WTC11 (cell line): ENCODE results near the gene SDCCAG8. TPM values are rescaled to one million over a fixed set of nuclear protein-coding genes. Genes with fewer than 3 reads are reported as not detected.

Source experiments
- ATF1 ChIP-seq: sonication (generic); formaldehyde crosslinking; IDR thresholded peaks from 2 replicates; pipeline ENCODE4 v1.8.1; 2023; ENCODE audit warnings: mild to moderate bottlenecking, moderate library complexity, missing genetic modification reagents
- ELF4 ChIP-seq: sonication (generic); formaldehyde crosslinking; IDR thresholded peaks from 2 replicates; pipeline ENCODE4 v1.8.1; 2022; ENCODE audit warnings: low read depth, mild to moderate bottlenecking, moderate library complexity, missing genetic modification reagents
- GTF2I ChIP-seq: fragments of 250-450 bp; sonication (Bioruptor Pico); conservative IDR thresholded peaks from 2 replicates; pipeline ENCODE4 v1.4.0; 2021; ENCODE audit warnings: mild to moderate bottlenecking
- JAZF1 ChIP-seq: fragments of 250-450 bp; sonication (Bioruptor Pico); IDR thresholded peaks from 2 replicates; pipeline ENCODE4 v1.9.0; 2021; ENCODE audit warnings: moderate library complexity, mild to moderate bottlenecking, inconsistent platforms
- MYBL2 ChIP-seq: sonication (generic); formaldehyde crosslinking; IDR thresholded peaks from 2 replicates; pipeline ENCODE4 v1.8.1; 2023; ENCODE audit warnings: mild to moderate bottlenecking, moderate library complexity, missing genetic modification reagents
- OVOL2 ChIP-seq: fragments of 250-450 bp; sonication (Bioruptor Pico); IDR thresholded peaks from 2 replicates; pipeline ENCODE4 v1.9.0; 2021; ENCODE audit warnings: mild to moderate bottlenecking, borderline replicate concordance
- SMAD3 ChIP-seq: sonication (generic); formaldehyde crosslinking; IDR thresholded peaks from 2 replicates; pipeline ENCODE4 v1.8.0; 2022; ENCODE audit warnings: missing genetic modification reagents, mild to moderate bottlenecking, borderline replicate concordance
- ZNF317 ChIP-seq: sonication (generic); formaldehyde crosslinking; IDR thresholded peaks from 2 replicates; pipeline ENCODE4 v1.8.1; 2023; ENCODE audit warnings: low read depth, mild to moderate bottlenecking, moderate library complexity, missing genetic modification reagents, borderline replicate concordance
- total RNA-seq: library from RNA; stranded (reverse); gene quantifications from 3 replicates; pipeline ENCODE4 v1.2.3, GENCODE V29; 2021
- TF ChIP-seq, protein P1 (sequence below): fragments of 250-450 bp; sonication (Bioruptor Pico); IDR thresholded peaks from 2 replicates; pipeline ENCODE4 v1.9.0; 2021; ENCODE audit warnings: mild to moderate bottlenecking, borderline replicate concordance
- TF ChIP-seq, protein P2 (sequence below): sonication (generic); formaldehyde crosslinking; IDR thresholded peaks from 2 replicates; pipeline ENCODE4 v1.8.1; 2023; ENCODE audit warnings: mild to moderate bottlenecking, missing genetic modification reagents, moderate library complexity
- TF ChIP-seq, protein P3 (sequence below): sonication (generic); formaldehyde crosslinking; IDR thresholded peaks from 2 replicates; pipeline ENCODE4 v1.8.0; 2023; ENCODE audit warnings: missing genetic modification reagents, mild to moderate bottlenecking, borderline replicate concordance
- TF ChIP-seq, protein P4 (sequence below): sonication (generic); formaldehyde crosslinking; IDR thresholded peaks from 2 replicates; pipeline ENCODE4 v1.8.1; 2023; ENCODE audit warnings: mild to moderate bottlenecking, missing genetic modification reagents, borderline replicate concordance
- TF ChIP-seq, protein P5 (sequence below): sonication (generic); formaldehyde crosslinking; IDR thresholded peaks from 2 replicates; pipeline ENCODE4 v1.8.0; 2023; ENCODE audit warnings: missing genetic modification reagents
- TF ChIP-seq, protein P6 (sequence below): sonication (generic); formaldehyde crosslinking; IDR thresholded peaks from 2 replicates; pipeline ENCODE4 v1.8.1; 2023; ENCODE audit warnings: mild to moderate bottlenecking, missing genetic modification reagents, moderate library complexity

SDCCAG8 gene
- total RNA-seq, 1 experiment from 2014 or later: 44.3 TPM

DNA sequence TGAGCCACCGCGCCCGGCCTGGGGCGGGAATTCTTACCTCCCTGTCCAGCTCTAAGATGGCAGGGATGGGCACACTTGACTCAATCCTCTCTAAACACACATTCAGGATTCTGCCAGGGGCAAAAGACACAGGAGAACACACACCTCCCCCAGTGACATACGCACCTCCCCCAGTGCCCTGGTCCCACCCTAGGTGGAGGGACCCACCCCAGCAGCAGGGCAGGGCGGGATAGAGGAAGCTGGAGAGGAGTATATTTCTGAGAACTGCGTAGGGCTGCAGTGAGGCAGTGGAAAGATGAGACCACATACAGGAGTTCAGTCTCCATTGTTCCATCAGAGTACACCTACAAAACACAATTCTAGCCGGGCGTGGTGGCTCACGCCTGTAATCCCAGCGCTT lies 92.5 kb downstream of the SDCCAG8 start (continued):
- TF ChIP-seq, protein P1, sequence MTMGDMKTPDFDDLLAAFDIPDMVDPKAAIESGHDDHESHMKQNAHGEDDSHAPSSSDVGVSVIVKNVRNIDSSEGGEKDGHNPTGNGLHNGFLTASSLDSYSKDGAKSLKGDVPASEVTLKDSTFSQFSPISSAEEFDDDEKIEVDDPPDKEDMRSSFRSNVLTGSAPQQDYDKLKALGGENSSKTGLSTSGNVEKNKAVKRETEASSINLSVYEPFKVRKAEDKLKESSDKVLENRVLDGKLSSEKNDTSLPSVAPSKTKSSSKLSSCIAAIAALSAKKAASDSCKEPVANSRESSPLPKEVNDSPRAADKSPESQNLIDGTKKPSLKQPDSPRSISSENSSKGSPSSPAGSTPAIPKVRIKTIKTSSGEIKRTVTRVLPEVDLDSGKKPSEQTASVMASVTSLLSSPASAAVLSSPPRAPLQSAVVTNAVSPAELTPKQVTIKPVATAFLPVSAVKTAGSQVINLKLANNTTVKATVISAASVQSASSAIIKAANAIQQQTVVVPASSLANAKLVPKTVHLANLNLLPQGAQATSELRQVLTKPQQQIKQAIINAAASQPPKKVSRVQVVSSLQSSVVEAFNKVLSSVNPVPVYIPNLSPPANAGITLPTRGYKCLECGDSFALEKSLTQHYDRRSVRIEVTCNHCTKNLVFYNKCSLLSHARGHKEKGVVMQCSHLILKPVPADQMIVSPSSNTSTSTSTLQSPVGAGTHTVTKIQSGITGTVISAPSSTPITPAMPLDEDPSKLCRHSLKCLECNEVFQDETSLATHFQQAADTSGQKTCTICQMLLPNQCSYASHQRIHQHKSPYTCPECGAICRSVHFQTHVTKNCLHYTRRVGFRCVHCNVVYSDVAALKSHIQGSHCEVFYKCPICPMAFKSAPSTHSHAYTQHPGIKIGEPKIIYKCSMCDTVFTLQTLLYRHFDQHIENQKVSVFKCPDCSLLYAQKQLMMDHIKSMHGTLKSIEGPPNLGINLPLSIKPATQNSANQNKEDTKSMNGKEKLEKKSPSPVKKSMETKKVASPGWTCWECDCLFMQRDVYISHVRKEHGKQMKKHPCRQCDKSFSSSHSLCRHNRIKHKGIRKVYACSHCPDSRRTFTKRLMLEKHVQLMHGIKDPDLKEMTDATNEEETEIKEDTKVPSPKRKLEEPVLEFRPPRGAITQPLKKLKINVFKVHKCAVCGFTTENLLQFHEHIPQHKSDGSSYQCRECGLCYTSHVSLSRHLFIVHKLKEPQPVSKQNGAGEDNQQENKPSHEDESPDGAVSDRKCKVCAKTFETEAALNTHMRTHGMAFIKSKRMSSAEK: no peak
- TF ChIP-seq JAZF1 (CRISPR knock-in tag) (no peak), SMAD3 (CRISPR knock-in tag) (no peak), OVOL2 (CRISPR knock-in tag) (no peak), ELF4 (CRISPR knock-in tag) (no peak), ATF1 (CRISPR knock-in tag) (no peak), MYBL2 (CRISPR knock-in tag) (no peak), ZNF317 (CRISPR knock-in tag) (no peak), GTF2I (CRISPR knock-in tag) (no peak)
- TF ChIP-seq, protein P2, sequence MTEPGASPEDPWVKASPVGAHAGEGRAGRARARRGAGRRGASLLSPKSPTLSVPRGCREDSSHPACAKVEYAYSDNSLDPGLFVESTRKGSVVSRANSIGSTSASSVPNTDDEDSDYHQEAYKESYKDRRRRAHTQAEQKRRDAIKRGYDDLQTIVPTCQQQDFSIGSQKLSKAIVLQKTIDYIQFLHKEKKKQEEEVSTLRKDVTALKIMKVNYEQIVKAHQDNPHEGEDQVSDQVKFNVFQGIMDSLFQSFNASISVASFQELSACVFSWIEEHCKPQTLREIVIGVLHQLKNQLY (CRISPR knock-in tag): no peak
- TF ChIP-seq, protein P3, sequence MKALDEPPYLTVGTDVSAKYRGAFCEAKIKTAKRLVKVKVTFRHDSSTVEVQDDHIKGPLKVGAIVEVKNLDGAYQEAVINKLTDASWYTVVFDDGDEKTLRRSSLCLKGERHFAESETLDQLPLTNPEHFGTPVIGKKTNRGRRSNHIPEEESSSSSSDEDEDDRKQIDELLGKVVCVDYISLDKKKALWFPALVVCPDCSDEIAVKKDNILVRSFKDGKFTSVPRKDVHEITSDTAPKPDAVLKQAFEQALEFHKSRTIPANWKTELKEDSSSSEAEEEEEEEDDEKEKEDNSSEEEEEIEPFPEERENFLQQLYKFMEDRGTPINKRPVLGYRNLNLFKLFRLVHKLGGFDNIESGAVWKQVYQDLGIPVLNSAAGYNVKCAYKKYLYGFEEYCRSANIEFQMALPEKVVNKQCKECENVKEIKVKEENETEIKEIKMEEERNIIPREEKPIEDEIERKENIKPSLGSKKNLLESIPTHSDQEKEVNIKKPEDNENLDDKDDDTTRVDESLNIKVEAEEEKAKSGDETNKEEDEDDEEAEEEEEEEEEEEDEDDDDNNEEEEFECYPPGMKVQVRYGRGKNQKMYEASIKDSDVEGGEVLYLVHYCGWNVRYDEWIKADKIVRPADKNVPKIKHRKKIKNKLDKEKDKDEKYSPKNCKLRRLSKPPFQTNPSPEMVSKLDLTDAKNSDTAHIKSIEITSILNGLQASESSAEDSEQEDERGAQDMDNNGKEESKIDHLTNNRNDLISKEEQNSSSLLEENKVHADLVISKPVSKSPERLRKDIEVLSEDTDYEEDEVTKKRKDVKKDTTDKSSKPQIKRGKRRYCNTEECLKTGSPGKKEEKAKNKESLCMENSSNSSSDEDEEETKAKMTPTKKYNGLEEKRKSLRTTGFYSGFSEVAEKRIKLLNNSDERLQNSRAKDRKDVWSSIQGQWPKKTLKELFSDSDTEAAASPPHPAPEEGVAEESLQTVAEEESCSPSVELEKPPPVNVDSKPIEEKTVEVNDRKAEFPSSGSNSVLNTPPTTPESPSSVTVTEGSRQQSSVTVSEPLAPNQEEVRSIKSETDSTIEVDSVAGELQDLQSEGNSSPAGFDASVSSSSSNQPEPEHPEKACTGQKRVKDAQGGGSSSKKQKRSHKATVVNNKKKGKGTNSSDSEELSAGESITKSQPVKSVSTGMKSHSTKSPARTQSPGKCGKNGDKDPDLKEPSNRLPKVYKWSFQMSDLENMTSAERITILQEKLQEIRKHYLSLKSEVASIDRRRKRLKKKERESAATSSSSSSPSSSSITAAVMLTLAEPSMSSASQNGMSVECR: no peak
- TF ChIP-seq, protein P4, sequence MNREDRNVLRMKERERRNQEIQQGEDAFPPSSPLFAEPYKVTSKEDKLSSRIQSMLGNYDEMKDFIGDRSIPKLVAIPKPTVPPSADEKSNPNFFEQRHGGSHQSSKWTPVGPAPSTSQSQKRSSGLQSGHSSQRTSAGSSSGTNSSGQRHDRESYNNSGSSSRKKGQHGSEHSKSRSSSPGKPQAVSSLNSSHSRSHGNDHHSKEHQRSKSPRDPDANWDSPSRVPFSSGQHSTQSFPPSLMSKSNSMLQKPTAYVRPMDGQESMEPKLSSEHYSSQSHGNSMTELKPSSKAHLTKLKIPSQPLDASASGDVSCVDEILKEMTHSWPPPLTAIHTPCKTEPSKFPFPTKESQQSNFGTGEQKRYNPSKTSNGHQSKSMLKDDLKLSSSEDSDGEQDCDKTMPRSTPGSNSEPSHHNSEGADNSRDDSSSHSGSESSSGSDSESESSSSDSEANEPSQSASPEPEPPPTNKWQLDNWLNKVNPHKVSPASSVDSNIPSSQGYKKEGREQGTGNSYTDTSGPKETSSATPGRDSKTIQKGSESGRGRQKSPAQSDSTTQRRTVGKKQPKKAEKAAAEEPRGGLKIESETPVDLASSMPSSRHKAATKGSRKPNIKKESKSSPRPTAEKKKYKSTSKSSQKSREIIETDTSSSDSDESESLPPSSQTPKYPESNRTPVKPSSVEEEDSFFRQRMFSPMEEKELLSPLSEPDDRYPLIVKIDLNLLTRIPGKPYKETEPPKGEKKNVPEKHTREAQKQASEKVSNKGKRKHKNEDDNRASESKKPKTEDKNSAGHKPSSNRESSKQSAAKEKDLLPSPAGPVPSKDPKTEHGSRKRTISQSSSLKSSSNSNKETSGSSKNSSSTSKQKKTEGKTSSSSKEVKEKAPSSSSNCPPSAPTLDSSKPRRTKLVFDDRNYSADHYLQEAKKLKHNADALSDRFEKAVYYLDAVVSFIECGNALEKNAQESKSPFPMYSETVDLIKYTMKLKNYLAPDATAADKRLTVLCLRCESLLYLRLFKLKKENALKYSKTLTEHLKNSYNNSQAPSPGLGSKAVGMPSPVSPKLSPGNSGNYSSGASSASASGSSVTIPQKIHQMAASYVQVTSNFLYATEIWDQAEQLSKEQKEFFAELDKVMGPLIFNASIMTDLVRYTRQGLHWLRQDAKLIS: no peak
- TF ChIP-seq, protein P5, sequence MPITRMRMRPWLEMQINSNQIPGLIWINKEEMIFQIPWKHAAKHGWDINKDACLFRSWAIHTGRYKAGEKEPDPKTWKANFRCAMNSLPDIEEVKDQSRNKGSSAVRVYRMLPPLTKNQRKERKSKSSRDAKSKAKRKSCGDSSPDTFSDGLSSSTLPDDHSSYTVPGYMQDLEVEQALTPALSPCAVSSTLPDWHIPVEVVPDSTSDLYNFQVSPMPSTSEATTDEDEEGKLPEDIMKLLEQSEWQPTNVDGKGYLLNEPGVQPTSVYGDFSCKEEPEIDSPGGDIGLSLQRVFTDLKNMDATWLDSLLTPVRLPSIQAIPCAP (CRISPR knock-in tag): no peak
- TF ChIP-seq, protein P6, sequence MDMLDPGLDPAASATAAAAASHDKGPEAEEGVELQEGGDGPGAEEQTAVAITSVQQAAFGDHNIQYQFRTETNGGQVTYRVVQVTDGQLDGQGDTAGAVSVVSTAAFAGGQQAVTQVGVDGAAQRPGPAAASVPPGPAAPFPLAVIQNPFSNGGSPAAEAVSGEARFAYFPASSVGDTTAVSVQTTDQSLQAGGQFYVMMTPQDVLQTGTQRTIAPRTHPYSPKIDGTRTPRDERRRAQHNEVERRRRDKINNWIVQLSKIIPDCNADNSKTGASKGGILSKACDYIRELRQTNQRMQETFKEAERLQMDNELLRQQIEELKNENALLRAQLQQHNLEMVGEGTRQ (CRISPR knock-in tag): no peak
- TF ChIP-seq, all 79 proteins: peak for 0
